HuH-7 (cell line): ENCODE results near the gene SEC61B.

Experiments used
- DNase-seq: peaks from one replicate; pipeline ENCODE4 v3.0.0; 2011; ENCODE audit warnings: low spot score

Gene SEC61B

GRCh38 chr9:99221621-99222415 lies at the start of gene SEC61B, which contains the start of gene ALG2:
Gene SEC61B, plus strand, starts transcription at chr9:99222282. Its CDS starts 82 bp downstream, at chr9:99222364.
Gene ALG2, minus strand, starts transcription at chr9:99221942. Its CDS starts 48 bp downstream, at chr9:99221894.
- peak; percentile 94 for DNase-seq

- DNase-seq: peak; percentile 28
Observed at GRCh38 chr9:99173570-99174504, 48.2 kb upstream of the SEC61B start.

DNA sequence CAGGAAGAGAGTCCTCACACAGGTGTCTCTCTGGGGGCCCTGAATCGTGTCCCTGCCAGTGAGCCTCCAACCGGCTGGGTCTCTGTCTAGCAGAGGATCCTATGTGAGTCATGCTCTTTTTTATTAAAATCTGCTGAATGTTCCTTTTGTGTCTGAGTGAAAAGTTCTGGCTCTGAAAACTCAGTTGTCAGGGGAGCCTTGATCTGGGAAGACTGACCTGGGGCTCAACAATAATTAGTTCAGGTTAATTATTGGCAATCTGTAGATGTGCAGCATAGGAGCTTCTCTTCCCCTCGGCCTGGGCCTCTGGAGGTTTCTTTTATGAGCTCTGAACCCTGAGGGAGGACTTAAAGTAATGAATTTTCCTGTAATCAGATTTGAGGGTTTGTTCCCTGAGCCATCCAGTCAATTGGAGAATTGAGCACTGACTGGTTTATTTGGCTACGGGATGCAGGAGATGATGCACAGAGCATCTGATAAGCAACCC lies 45.5 kb upstream of the SEC61B start:
- DNase-seq: no peak

- no peak for DNase-seq
Observed at GRCh38 chr9:99177576-99178366, 44.3 kb upstream of the SEC61B start.

DNA sequence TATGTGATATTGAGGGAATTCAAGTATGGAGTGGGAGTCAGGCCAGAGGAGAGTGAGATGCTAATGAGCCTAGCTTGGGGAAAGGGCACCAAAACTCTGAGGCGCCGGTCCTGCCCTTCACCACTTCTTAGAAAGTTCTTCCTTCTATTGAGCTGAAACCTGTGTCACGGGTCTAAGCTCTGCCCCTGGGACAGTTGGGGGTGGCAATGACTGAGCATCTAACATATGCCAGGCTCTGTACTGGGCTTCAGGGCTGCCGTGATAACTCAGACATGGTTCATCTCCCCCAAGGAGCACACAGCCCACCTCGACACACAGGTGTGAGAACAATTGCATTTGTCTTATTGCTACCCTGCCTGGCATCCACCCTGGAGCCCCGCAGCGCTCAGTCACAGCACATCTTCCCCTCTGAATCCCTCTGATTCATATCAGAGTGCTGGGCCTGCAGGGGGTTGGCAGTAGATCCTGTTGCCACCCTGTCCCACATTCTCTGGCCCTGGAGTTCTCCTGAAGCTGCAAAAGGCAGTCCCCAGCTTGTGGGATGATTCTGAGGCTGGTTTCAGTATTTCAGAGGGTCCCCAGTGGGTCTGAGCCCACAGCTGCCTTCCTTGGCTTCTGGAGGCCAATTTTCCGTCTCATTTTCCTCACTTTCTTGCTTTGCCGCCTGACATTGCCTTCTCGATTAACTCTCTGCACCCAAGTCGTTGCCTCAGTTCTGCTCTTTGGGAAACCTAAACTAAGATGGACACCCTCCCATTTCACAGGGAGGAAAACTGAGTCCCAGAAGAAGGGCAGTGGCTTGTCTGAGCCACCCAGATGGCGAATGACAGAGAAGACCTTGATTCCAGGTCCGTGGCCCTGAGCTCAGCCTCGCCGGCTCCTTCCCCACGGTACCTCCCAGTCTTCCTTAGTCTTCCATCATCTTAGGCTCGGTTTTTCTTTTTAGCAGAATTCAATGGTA lies 42.9 kb upstream of the SEC61B start:
- no peak for DNase-seq

DNA sequence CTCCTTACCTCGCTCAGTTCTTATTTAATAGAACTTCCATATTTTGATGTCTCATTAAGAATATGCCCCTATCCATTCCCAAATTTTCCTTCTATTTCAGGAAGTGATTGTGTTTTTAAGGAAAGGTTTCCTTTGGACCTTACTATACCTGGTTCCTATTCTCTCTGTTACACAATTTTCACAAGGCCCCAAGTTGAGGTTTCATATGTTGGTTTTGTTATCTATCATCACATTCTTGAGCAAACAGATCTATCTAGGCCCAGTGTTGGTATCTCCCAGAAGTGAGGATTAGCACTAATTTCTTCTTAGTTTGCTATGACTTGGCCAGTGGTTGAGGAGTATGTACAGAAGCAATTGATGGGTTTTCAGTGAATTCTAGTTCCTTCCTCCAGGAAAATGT lies 41.9 kb upstream of the SEC61B start:
- DNase-seq: no peak

DNA sequence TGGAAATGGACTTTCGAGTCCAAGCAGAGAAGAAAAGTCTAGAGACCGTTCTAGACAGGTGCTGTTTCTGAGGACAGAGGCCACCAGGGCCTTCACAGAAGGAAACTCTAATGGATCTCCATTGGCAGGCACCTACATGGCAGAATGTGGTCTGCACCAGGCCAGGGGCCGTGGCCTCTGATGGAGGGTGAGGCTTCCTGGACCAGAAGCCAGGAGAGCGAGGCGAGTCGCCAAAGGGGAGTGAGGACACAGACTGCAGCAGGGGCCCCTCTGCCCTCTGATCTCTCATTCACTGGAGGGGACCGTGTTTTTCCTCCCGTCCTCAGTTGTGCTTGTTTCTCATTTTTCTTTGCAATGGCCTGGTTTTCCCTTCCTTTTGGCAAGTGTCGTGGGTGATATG lies 41.4 kb upstream of the SEC61B start:
- no peak for DNase-seq

GRCh38 chr9:99181206-99181605 lies 40.9 kb upstream of the SEC61B start:
- DNase-seq: no peak

DNA sequence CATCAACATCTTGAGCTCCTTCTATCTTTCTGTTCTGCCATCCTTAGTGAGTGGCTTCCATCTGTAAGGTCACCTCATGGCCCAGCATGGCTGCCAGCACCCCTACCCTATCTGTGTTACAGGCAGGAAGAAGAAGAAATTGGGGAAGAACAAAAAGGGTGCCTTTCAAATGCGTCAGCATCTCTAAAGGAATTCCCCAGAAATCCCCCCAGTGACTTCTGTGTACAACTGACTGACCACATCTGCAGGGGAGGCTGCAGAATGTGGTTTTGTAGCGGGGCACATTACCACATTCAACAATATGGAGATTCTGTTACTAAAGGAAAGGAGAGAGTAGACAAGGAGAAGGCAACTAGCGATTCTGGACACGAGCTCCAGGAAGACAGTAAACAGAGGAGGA lies 40.5 kb upstream of the SEC61B start:
- DNase-seq: no peak

DNA sequence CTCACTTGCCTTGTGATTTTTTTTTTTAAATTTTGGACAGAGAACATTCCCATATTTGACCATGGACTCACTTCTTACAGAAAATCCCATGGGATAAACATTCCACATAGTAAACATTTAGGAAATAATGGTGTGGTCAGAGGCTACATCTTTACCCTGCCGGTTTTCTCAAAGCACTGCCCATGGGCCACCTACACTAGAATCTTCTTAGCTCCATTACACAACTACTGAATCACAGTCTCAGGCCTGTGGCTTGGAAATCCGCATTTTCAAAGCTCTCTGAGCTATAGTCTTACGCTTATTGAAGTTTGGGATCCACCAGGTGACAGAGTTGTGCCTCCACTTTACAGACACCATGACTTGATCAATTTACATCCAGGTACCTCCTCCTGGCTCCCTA lies 39.7 kb upstream of the SEC61B start:
- DNase-seq: no peak

DNA sequence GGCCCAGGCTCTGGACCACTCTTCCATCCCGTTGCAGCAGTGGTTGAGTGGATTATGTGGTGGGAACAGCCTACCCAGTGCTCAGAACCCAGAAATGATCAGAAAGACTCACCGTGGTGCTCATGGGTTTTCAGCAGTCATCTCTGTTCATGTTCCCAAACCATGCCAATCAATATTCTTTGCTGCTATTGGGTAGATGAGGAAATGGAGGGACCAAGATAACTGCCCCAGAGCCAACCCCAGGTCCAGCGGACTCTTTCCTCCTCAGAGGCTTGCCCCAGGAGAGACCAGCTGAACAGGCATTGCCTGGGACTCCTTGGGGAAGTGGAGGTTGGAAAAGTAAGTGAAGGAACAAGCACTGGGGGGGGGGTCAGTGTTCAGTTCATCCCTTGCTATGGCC lies 38.5 kb upstream of the SEC61B start:
- no peak for DNase-seq

- DNase-seq: no peak
Observed at GRCh38 chr9:99184110-99184474, 38.0 kb upstream of the SEC61B start.

DNA sequence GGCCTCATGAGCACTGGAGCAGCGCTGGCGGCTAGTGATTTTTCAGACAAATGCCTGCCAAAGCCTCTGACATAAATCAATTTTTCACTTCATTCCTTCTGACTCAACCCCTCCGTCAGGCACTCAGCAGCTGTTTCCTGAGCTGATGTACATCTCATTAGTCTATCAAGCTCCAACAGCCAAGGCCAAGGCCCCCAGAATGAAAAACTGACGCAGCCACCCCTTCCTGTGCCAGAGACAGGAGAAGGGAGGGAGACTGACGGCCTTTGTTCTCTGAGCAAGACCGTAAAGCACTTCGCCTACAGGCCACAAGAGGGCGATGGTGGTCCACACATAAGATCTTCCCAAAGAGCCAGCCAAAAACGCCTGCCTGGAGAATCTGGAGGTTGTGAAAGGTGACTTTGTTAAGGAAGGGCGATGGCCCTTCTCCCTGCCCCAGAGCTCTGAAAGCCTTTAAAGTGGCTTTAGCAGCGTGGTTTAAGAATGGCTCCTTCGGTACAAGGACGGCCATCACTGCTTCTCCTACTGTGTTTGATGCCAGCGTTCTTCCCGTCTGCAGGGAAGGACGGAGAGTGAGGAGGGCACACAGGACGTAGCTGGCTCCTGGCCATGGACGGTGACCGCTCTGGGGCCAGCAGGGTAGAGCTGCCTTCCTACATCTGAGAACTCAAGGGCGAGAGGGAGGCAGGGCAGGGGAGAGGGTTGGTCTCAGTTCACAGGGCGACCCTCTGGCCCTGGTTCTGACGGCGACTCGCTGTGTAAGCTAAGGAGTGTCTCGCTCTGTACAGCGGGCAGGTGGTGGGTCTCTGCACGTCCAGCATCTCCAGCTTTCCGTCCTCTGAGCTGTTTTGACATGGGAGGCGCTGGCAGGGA lies 37.4 kb upstream of the SEC61B start:
- DNase-seq: peak; percentile 66

- no peak for DNase-seq
Observed at GRCh38 chr9:99185348-99185632, 36.8 kb upstream of the SEC61B start.

- no peak for DNase-seq
Observed at GRCh38 chr9:99185934-99186333, 36.1 kb upstream of the SEC61B start.

GRCh38 chr9:99187311-99187710 lies 34.8 kb upstream of the SEC61B start:
- DNase-seq: no peak

- DNase-seq: no peak
Observed at GRCh38 chr9:99189186-99189585, 32.9 kb upstream of the SEC61B start.

DNA sequence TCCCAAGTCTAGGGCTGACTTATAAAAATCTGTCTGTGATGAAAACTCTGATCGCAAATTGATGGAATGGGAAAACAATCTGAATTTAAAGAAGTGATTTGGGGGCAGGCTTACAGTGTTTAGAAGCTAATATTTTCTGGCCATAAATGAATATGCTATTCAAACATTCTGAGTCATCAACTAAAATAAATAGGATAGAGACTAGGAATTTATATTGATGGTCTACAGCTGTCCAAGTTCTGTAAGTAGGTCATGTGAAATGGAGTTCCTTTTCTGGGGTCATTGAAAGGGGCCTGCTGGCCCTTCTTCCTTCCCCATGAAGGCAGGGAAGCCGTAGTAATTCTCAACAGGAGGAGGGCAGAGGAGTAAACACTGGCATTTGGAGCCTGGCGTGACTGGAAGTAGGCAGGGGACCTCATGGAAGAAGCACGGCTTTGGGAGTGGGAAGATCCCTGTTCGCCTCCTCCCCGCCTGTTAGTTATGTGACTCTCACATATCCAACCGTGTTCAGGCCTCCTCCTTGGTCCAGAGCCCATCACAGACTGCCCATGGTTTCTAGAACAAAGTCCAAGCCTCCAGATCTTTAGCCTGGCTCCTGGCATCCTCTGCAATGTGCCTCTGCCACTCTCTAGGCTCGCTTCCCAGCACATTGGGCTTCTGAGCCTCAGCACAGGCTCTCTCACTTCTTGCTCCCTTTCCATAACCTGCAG lies 32.0 kb upstream of the SEC61B start:
- DNase-seq: no peak

DNA sequence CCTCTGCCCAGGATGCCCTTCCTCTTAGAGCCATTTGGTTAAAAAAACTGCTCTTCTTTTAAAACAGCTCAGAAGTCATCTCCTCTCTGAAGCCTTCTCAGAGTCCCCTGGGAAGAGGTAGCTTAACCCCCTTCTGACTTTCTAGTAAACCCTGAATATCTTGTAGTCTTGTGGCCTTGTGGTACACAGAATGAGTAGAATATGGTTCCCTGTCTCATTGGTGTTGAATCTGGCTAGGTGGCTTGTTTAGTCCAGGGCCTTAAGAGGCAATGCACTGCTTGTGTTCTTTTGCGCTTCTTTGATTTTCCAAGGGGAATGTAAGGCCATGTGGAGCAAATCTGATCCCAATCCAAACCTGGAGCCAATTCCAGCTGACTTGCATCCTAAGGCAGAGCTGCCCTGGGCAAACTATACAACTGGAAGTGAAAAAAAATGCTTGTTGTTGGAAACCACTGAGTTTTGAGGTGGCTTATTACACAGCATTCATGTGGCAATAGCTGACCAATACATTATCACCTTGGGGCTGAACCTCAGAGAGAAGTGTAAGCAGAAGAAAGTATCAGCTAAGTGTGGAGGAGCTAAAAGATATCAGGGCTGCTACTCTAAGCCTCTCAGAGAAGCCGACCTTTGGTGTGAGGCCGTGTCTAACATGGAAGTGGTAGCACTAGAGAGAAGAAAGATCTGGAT lies 31.3 kb upstream of the SEC61B start:
- no peak for DNase-seq
